K562 (cell line): Measurements from ENCODE around the gene RNF13. TPM values are rescaled to one million over a fixed set of nuclear protein-coding genes. Genes with fewer than 3 reads are reported as not detected.

Experiments
- ATAC-seq: fragments of 200-7000 bp; cut with Tn5 transposase; 3 replicates; pipeline ENCODE4 v1.9.1; 2020; ENCODE audit warnings: moderate library complexity
- BruUV-seq: library from RNA; stranded (reverse); fragments of 400-500 nt; replicated peaks from 2 replicates; lab custom pipeline; 2021; lab: Mats Ljungman, UMichigan
- CTCF ChIA-PET: fragments of 300-600 bp; formaldehyde crosslinking; extraction: SDS; loops from one replicate; lab custom pipeline; 2021; ENCODE audit warnings: low intra/inter-chr PET ratio; lab: Yijun Ruan, JAX
- POLR2A ChIA-PET: fragments of 300-600, 350-650 bp; sonication (Branson Sonifier 250); formaldehyde crosslinking; extraction: SDS; loops from one replicate; lab custom pipeline; 2021; ENCODE audit warnings: antibody characterized with exemption, inconsistent platforms; lab: Yijun Ruan, JAX
- DNase-seq, 4 experiments: peaks; one replicate each; pipeline versions ENCODE4 v3.0.0 to v3.0.0-alpha.2; 2011 to 2018; ENCODE audit warnings: low spot score in 3 of 4, mixed read lengths in 3 of 4; ENCODE audit errors: extremely low read depth in 1 of 4
- FAIRE-seq: peaks from 2 replicates; lab custom pipeline; 2011; peaks lifted over from hg19 to GRCh38; lab: Jason Lieb, UNC
- H2AFZ ChIP-seq: 2 replicates; pipeline ENCODE4 v1.6.0; 2011; ENCODE audit warnings: low read depth, low read length, control low read depth, inconsistent platforms
- H3K27ac ChIP-seq: fragments of 200-600 bp; 3 replicates; pipeline ENCODE4 v1.8.0; 2011; ENCODE audit warnings: low read depth, mild to moderate bottlenecking, control low read depth, inconsistent platforms, low read length, moderate library complexity, mixed read lengths; ENCODE audit errors: extremely low read depth
- H3K27me3 ChIP-seq, 2 experiments: fragments of 300-600 bp in 1 of 2; 2 replicates in 1 of 2; 3 replicates in 1 of 2; pipeline versions ENCODE4 v1.6.0 to v1.8.0; 2011; ENCODE audit warnings: inconsistent platforms in 2 of 2, low read length in 2 of 2, mild to moderate bottlenecking in 1 of 2, mixed read lengths in 1 of 2, moderate library complexity in 1 of 2; ENCODE audit not compliant: control insufficient read depth in 2 of 2, insufficient read depth in 2 of 2
- H3K36me3 ChIP-seq: fragments of 300-600 bp; 3 replicates; pipeline ENCODE4 v1.8.0; 2011; ENCODE audit warnings: mild to moderate bottlenecking, low read length, inconsistent platforms; ENCODE audit not compliant: control insufficient read depth, insufficient read depth
- H3K4me1 ChIP-seq, 2 experiments: fragments of 200-600 bp in 1 of 2; replicated peaks in 1 of 2; 2 replicates in 1 of 2; 3 replicates in 1 of 2; pipeline versions ENCODE4 v1.5.1 to v1.8.0; 2011; ENCODE audit warnings: inconsistent platforms in 2 of 2, low read length in 2 of 2, mild to moderate bottlenecking in 1 of 2, mixed read lengths in 1 of 2, moderate library complexity in 1 of 2; ENCODE audit not compliant: control insufficient read depth in 2 of 2, insufficient read depth in 2 of 2
- H3K4me2 ChIP-seq: 2 replicates; pipeline ENCODE4 v1.6.1; 2011; ENCODE audit warnings: low read length, control low read depth, inconsistent platforms, mixed read lengths; ENCODE audit not compliant: insufficient read depth
- H3K4me3 ChIP-seq: fragments of 200-600 bp; sonication (generic), shearing (Covaris generic); 2 replicates; pipeline ENCODE4 v1.5.1; 2016; ENCODE audit warnings: control low read depth, inconsistent platforms
- H3K79me2 ChIP-seq: fragments of 200-600 bp; 3 replicates; pipeline ENCODE4 v1.8.0; 2011; ENCODE audit warnings: low read length, inconsistent platforms; ENCODE audit not compliant: control insufficient read depth, insufficient read depth
- H3K9ac ChIP-seq, 2 experiments: 2 replicates each; pipeline versions ENCODE4 v1.6.0 to v1.6.1; 2011; ENCODE audit warnings: low read depth in 2 of 2, low read length in 2 of 2, control low read depth in 1 of 2, inconsistent platforms in 1 of 2, mild to moderate bottlenecking in 1 of 2, mixed read lengths in 1 of 2; ENCODE audit not compliant: insufficient read depth in 1 of 2
- H3K9me1 ChIP-seq: one replicate; pipeline ENCODE4 v1.6.0; 2011; ENCODE audit warnings: inconsistent platforms, mild to moderate bottlenecking, low read length, moderate library complexity; ENCODE audit not compliant: control insufficient read depth, insufficient read depth
- H3K9me3 ChIP-seq: replicated peaks from 2 replicates; pipeline ENCODE4 v1.5.1; 2011; ENCODE audit warnings: low read depth, low read length, inconsistent platforms; ENCODE audit not compliant: control insufficient read depth, insufficient read depth
- H4K20me1 ChIP-seq: replicated peaks from 2 replicates; pipeline ENCODE4 v1.6.1; 2011; ENCODE audit warnings: low read length, inconsistent platforms, mixed read lengths; ENCODE audit not compliant: control insufficient read depth, insufficient read depth
- MBD2 ChIP-seq: sonication (generic); IDR thresholded peaks from 2 replicates; pipeline ENCODE4 v1.6.1; 2016; ENCODE audit warnings: low read depth, borderline replicate concordance
- NFRKB ChIP-seq: fragments of 450-650 bp; IDR thresholded peaks from 2 replicates; pipeline ENCODE4 v1.6.1; 2016; ENCODE audit warnings: low read depth
- ZNF324 ChIP-seq: fragments of 250-450 bp; sonication (Bioruptor Pico); IDR thresholded peaks from 2 replicates; pipeline ENCODE4 v1.4.0; 2020; ENCODE audit warnings: mild to moderate bottlenecking
- WGBS: fragments of 100-300 bp; shearing (Covaris generic); methylation state at CpG from one replicate; pipeline ENCODE4 v1.1.6; 2016; ENCODE audit warnings: low coverage, mixed read lengths; ENCODE audit not compliant: insufficient coverage; ENCODE audit errors: missing lambda C conversion rate; 5-methylcytosine and 5-hydroxymethylcytosine counted together
- in situ Hi-C: fragments of 300-500 bp; cut with MboI; formaldehyde crosslinking; loops from 4 replicates; pipeline ENCODE4 v1.15.0; 2018; ENCODE audit warnings: inconsistent platforms, mixed read lengths
- intact Hi-C: fragments of 100-400 bp; cut with micrococcal nuclease; formaldehyde crosslinking; loops from 2 replicates; pipeline ENCODE4 v1.14.2; 2022
- polyA plus RNA-seq, 8 experiments: library from polyadenylated mRNA; depleted of rRNA in 4 of 8; stranded (reverse) in 5 of 8; unstranded in 3 of 8; fragments of >200 nt; fragmentation: Nextera tagmentation in 2 of 8; fragmentation: Illumina TruSeq in 1 of 8; extraction: Ambion mirVana in 2 of 8; extraction: Trizol in 1 of 8; gene quantifications; 2 replicates each; pipeline versions ENCODE4 v1.2.1 to v1.2.3, GENCODE V29; 2011 to 2014; ENCODE audit warnings: inconsistent platforms in 1 of 8, missing spikeins in 1 of 8
- total RNA-seq, 7 experiments: library from RNA; depleted of rRNA in 6 of 7; stranded (reverse); fragments of >200 nt in 6 of 7; fragmentation: Illumina TruSeq in 2 of 7; extraction: Trizol in 2 of 7; gene quantifications; 2 replicates each; pipeline versions ENCODE4 v1.2.1 to v1.2.3, GENCODE V29; 2011 to 2021; ENCODE audit warnings: low replicate concordance in 1 of 7
- TF ChIP-seq, protein P1 (sequence below): fragments of 250-450 bp; sonication (Bioruptor Pico); IDR thresholded peaks from 2 replicates; pipeline ENCODE4 v1.4.0; 2020; ENCODE audit warnings: mild to moderate bottlenecking, moderate library complexity

Gene RNF13
- total and polyA plus RNA-seq, 9 of the 15 experiments (the other 6 are each of a cell fraction or from before 2014, with no cell fraction given): 12.7 to 35.8 (median 18.9) TPM

GRCh38 chr3:149848238-149848637 lies 35.2 kb downstream of the RNF13 start:
- no TSS peak for BruUV-seq
- DNase-seq (no peak), FAIRE-seq (no peak), ATAC-seq (no peak)
- Histone ChIP-seq H2AFZ (no peak overlapping the region), H3K27me3 (no peaks in the 10 kb centered on the region), H4K20me1 (no peaks in the 10 kb centered on the region), H3K9me3 (no peaks in the 10 kb centered on the region), H3K4me1 (peaks cover 0 to 4% of the 10 kb centered on the region in 2 experiments; a peak in 2 of 5 replicates), H3K9ac (no peak overlapping the region), H3K36me3 (no peaks in the 10 kb centered on the region; the same call in 2 of the 3 replicates), H3K4me2 (no peak overlapping the region), H3K4me3 (no peak overlapping the region), H3K27ac (no peak overlapping the region), H3K79me2 (no peaks in the 10 kb centered on the region; the same call in 2 of the 3 replicates), H3K9me1 (no peaks in the 10 kb centered on the region)
- intact Hi-C loops: no loop called here
- TF ChIP-seq ZNF324: 0 out of 2 replicates have a peak, but pooled peaks have one; percentile 18
- TF ChIP-seq NFRKB: no peak
- ChIA-PET POLR2A (no interaction called here), CTCF (no interaction called here)
- WGBS: 22% methylated on average over 1 of the region's 1 CpG
- in situ Hi-C loops: no loop called here

- H2AFZ ChIP-seq: no peak overlapping the region
- H3K9me1 ChIP-seq: no peaks in the 10 kb centered on the region
- 6% methylated on average over 1 of the region's 1 CpG for WGBS
- H3K79me2 ChIP-seq: no peaks in the 10 kb centered on the region
- ATAC-seq: no peak
- DNase-seq: no peak
- H4K20me1 ChIP-seq: no peaks in the 10 kb centered on the region
- no peak overlapping the region for H3K27ac ChIP-seq
- H3K4me3 ChIP-seq: no peak overlapping the region
- peaks cover 0 to 4% of the 10 kb centered on the region in 2 experiments; a peak in 2 of 5 replicates for H3K4me1 ChIP-seq
- in situ Hi-C loops: no loop called here
- TF ChIP-seq, protein P1, sequence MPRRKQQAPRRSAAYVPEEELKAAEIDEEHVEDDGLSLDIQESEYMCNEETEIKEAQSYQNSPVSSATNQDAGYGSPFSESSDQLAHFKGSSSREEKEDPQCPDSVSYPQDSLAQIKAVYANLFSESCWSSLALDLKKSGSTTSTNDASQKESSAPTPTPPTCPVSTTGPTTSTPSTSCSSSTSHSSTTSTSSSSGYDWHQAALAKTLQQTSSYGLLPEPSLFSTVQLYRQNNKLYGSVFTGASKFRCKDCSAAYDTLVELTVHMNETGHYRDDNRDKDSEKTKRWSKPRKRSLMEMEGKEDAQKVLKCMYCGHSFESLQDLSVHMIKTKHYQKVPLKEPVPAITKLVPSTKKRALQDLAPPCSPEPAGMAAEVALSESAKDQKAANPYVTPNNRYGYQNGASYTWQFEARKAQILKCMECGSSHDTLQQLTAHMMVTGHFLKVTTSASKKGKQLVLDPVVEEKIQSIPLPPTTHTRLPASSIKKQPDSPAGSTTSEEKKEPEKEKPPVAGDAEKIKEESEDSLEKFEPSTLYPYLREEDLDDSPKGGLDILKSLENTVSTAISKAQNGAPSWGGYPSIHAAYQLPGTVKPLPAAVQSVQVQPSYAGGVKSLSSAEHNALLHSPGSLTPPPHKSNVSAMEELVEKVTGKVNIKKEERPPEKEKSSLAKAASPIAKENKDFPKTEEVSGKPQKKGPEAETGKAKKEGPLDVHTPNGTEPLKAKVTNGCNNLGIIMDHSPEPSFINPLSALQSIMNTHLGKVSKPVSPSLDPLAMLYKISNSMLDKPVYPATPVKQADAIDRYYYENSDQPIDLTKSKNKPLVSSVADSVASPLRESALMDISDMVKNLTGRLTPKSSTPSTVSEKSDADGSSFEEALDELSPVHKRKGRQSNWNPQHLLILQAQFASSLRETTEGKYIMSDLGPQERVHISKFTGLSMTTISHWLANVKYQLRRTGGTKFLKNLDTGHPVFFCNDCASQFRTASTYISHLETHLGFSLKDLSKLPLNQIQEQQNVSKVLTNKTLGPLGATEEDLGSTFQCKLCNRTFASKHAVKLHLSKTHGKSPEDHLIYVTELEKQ (CRISPR knock-in tag): no peak
- TF ChIP-seq MBD2: no peak
- no peak overlapping the region for H3K4me2 ChIP-seq
- no peaks in the 10 kb centered on the region for H3K27me3 ChIP-seq
- intact Hi-C loops: no loop called here
- CTCF ChIA-PET: no interaction called here
- BruUV-seq: no TSS peak
- no peak for FAIRE-seq
- no peaks in the 10 kb centered on the region for H3K9me3 ChIP-seq
- no peaks in the 10 kb centered on the region; the same call in 2 of the 3 replicates for H3K36me3 ChIP-seq
- POLR2A ChIA-PET: no interaction called here
- no peak overlapping the region for H3K9ac ChIP-seq
Observed at GRCh38 chr3:149848688-149849087, 35.7 kb downstream of the RNF13 start.
